ENCODE results near the gene TSC2.
A peak's percentile ranks its signal among the peaks of the same experiment; 100 is the strongest.

The TSC2 gene

GRCh38 chr16:2047330-2048115 is at the start of gene TSC2, which contains the start of gene NTHL1:
Gene TSC2 (plus strand): TSS chr16:2047985. CDS start chr16:2048616, 631 bp downstream.
Gene NTHL1 (minus strand): TSS chr16:2047834. CDS start chr16:2047823, 11 bp downstream.
- peak; percentile 92 for DNase-seq (ENCODE audit: low read depth)

- DNase-seq (ENCODE audit: low read depth) = no peak
Observed at GRCh38 chr16:1998360-1998835, 49.4 kb upstream of the TSC2 start.

- DNase-seq (ENCODE audit: low read depth) = no peak
Observed at GRCh38 chr16:1998852-1999801, 48.7 kb upstream of the TSC2 start.

GRCh38 chr16:1999866-2000514 is 47.8 kb upstream of the TSC2 start:
- DNase-seq (ENCODE audit: low read depth) = no peak

GRCh38 chr16:2001035-2001434 is 46.8 kb upstream of the TSC2 start:
- DNase-seq (ENCODE audit: low read depth) = no peak

- no peak for DNase-seq (ENCODE audit: low read depth)
Observed at GRCh38 chr16:2001456-2002355, 46.1 kb upstream of the TSC2 start.

- DNase-seq (ENCODE audit: low read depth) = no peak
Observed at GRCh38 chr16:2002406-2003230, 45.2 kb upstream of the TSC2 start.

- DNase-seq (ENCODE audit: low read depth) = no peak
Observed at GRCh38 chr16:2003231-2003826, 44.5 kb upstream of the TSC2 start.

- DNase-seq (ENCODE audit: low read depth) = peak; percentile 72
Observed at GRCh38 chr16:2003827-2004641, 43.8 kb upstream of the TSC2 start.

- no peak for DNase-seq (ENCODE audit: low read depth)
Observed at GRCh38 chr16:2004795-2005517, 42.8 kb upstream of the TSC2 start.

- DNase-seq (ENCODE audit: low read depth) = no peak
Observed at GRCh38 chr16:2005646-2006045, 42.1 kb upstream of the TSC2 start.

GRCh38 chr16:2006317-2006716 is 41.5 kb upstream of the TSC2 start:
- no peak for DNase-seq (ENCODE audit: low read depth)

GRCh38 chr16:2007081-2007836 is 40.5 kb upstream of the TSC2 start:
- DNase-seq (ENCODE audit: low read depth) = no peak

GRCh38 chr16:2008009-2008526 is 39.7 kb upstream of the TSC2 start:
- DNase-seq (ENCODE audit: low read depth) = peak; percentile 79

GRCh38 chr16:2008631-2009163 is 39.1 kb upstream of the TSC2 start:
- no peak for DNase-seq (ENCODE audit: low read depth)

GRCh38 chr16:2009164-2009711 is 38.5 kb upstream of the TSC2 start:
- DNase-seq (ENCODE audit: low read depth) = no peak

All from fibroblast of the conjunctiva (primary cell).